ENCODE measurements around the gene GCAT.
A peak's percentile ranks its signal among the peaks of the same experiment; 100 is the strongest.

The GCAT gene

GRCh38 chr22:37811867-37812266 is 4.1 kb downstream of the GCAT start:
- peaks cover 29% of the 10 kb centered on the region for H3K27me3 Mint-ChIP-seq

GRCh38 chr22:37812869-37813678 is 5.3 kb downstream of the GCAT start:
- no peaks in the 10 kb centered on the region for H3K9me3 Mint-ChIP-seq
- DNase-seq = no peak
- H3K27ac Mint-ChIP-seq = no peak overlapping the region
- no peaks in the 10 kb centered on the region for H3K36me3 Mint-ChIP-seq
- peaks cover 20% of the 10 kb centered on the region for H3K4me1 Mint-ChIP-seq
- no peak overlapping the region for H3K4me3 Mint-ChIP-seq
- CTCF ChIA-PET = no interaction called here
- H3K27me3 Mint-ChIP-seq = peaks cover 25% of the 10 kb centered on the region

More at GRCh38 chr22:37811867-37812266, 4.1 kb downstream of the GCAT start:
- H3K36me3 Mint-ChIP-seq = no peaks in the 10 kb centered on the region
- peaks cover 22% of the 10 kb centered on the region for H3K4me1 Mint-ChIP-seq
- CTCF ChIA-PET = interaction anchor here (1.2 kb wide), 1 partner anchor 51 kb away, joined by 4 read pairs; no protein-coding TSS in a partner anchor
- no peak overlapping the region for H3K4me3 Mint-ChIP-seq
- no peaks in the 10 kb centered on the region for H3K9me3 Mint-ChIP-seq
- DNase-seq = no peak
- no peak overlapping the region for H3K27ac Mint-ChIP-seq

- Mint-ChIP-seq H3K36me3 (no peaks in the 10 kb centered on the region), H3K9me3 (no peaks in the 10 kb centered on the region), H3K4me3 (no peak overlapping the region), H3K27ac (no peak overlapping the region), H3K27me3 (peaks cover 33% of the 10 kb centered on the region), H3K4me1 (peaks cover 17% of the 10 kb centered on the region)
- CTCF ChIA-PET = interaction anchor here (1.1 to 5.2 kb wide), 6 partner anchors 7 to 172 kb away, joined by 3 to 98 read pairs (median 22); partner anchors contain the start of gene GCAT
- no peak for DNase-seq
Measured at GRCh38 chr22:37815593-37815992, 7.9 kb downstream of the GCAT start.

- Mint-ChIP-seq H3K4me3 (no peak overlapping the region), H3K4me1 (peaks cover 17% of the 10 kb centered on the region), H3K9me3 (no peaks in the 10 kb centered on the region), H3K27ac (peak overlapping the region; percentile 68), H3K36me3 (no peaks in the 10 kb centered on the region), H3K27me3 (peaks cover 44% of the 10 kb centered on the region)
- CTCF ChIA-PET = interaction anchor here (0.7 to 5.2 kb wide), 10 partner anchors 8 to 394 kb away, joined by 3 to 98 read pairs (median 10); partner anchors contain the start of gene GCAT
- no peak for DNase-seq
Measured at GRCh38 chr22:37816543-37817180, 8.9 kb downstream of the GCAT start.

GRCh38 chr22:37817705-37818408 is 10.1 kb downstream of the GCAT start:
- peak; percentile 84 for DNase-seq
- H3K9me3 Mint-ChIP-seq = no peaks in the 10 kb centered on the region
- CTCF ChIA-PET = interaction anchor here (0.7 to 5.2 kb wide), 16 partner anchors 9 to 159 kb away, joined by 3 to 98 read pairs (median 6); partner anchors contain the start of genes C22orf23, EIF3L, GCAT and POLR2F
- H3K4me1 Mint-ChIP-seq = peaks cover 18% of the 10 kb centered on the region
- no peaks in the 10 kb centered on the region for H3K36me3 Mint-ChIP-seq
- H3K4me3 Mint-ChIP-seq = peak overlapping the region; percentile 15
- peaks cover 56% of the 10 kb centered on the region for H3K27me3 Mint-ChIP-seq
- H3K27ac Mint-ChIP-seq = no peak overlapping the region

GRCh38 chr22:37818409-37819104 is 10.8 kb downstream of the GCAT start:
- CTCF ChIA-PET = interaction anchor here (0.6 to 5.2 kb wide), 15 partner anchors 9 to 313 kb away, joined by 3 to 98 read pairs (median 7); partner anchors contain the start of genes C22orf23, EIF3L, GCAT and POLR2F
- Mint-ChIP-seq H3K4me3 (peak overlapping the region; percentile 56), H3K36me3 (no peaks in the 10 kb centered on the region), H3K9me3 (no peaks in the 10 kb centered on the region), H3K27me3 (peaks cover 63% of the 10 kb centered on the region), H3K27ac (no peak overlapping the region), H3K4me1 (peaks cover 18% of the 10 kb centered on the region)
- peak; percentile 82 for DNase-seq

- H3K9me3 Mint-ChIP-seq = no peaks in the 10 kb centered on the region
- DNase-seq = no peak
- peak overlapping the region; percentile 56 for H3K4me3 Mint-ChIP-seq
- peaks cover 22% of the 10 kb centered on the region for H3K4me1 Mint-ChIP-seq
- H3K36me3 Mint-ChIP-seq = no peaks in the 10 kb centered on the region
- peak overlapping the region; percentile 68 for H3K27ac Mint-ChIP-seq
- CTCF ChIA-PET = interaction anchor here (0.6 to 5.2 kb wide), 9 partner anchors 8 to 313 kb away, joined by 3 to 98 read pairs (median 13); partner anchors contain the start of genes EIF3L and GCAT
- H3K27me3 Mint-ChIP-seq = peaks cover 67% of the 10 kb centered on the region
Measured at GRCh38 chr22:37819105-37819433, 11.3 kb downstream of the GCAT start.

GRCh38 chr22:37820350-37820749 is 12.6 kb downstream of the GCAT start:
- Mint-ChIP-seq H3K27ac (no peak overlapping the region), H3K27me3 (peaks cover 77% of the 10 kb centered on the region), H3K9me3 (no peaks in the 10 kb centered on the region), H3K4me3 (no peak overlapping the region), H3K36me3 (no peaks in the 10 kb centered on the region), H3K4me1 (peaks cover 27% of the 10 kb centered on the region)
- DNase-seq = no peak
- CTCF ChIA-PET = interaction anchor here (5.0 to 5.2 kb wide), 3 partner anchors 12 to 145 kb away, joined by 38 to 98 read pairs (median 65); partner anchors contain the start of gene GCAT

- peaks cover 82% of the 10 kb centered on the region for H3K27me3 Mint-ChIP-seq
- no peak overlapping the region for H3K4me3 Mint-ChIP-seq
- H3K27ac Mint-ChIP-seq = no peak overlapping the region
- no peak for DNase-seq
- CTCF ChIA-PET = interaction anchor here (1.1 to 3.8 kb wide), 2 partner anchors 41 to 150 kb away, joined by 3 to 16 read pairs; no protein-coding TSS in a partner anchor
- no peaks in the 10 kb centered on the region for H3K9me3 Mint-ChIP-seq
- no peaks in the 10 kb centered on the region for H3K36me3 Mint-ChIP-seq
- H3K4me1 Mint-ChIP-seq = peaks cover 31% of the 10 kb centered on the region
Measured at GRCh38 chr22:37822079-37822833, 14.5 kb downstream of the GCAT start.

GRCh38 chr22:37823134-37823985 is 15.6 kb downstream of the GCAT start, which contains the start of gene GALR3:
GALR3 (plus strand) TSS chr22:37823382; CDS start chr22:37823407, 25 bp downstream.
- H3K9me3 Mint-ChIP-seq = no peaks in the 10 kb centered on the region
- CTCF ChIA-PET = interaction anchor here (1.1 to 3.8 kb wide), 4 partner anchors 9 to 148 kb away, joined by 3 to 16 read pairs (median 4); no protein-coding TSS in a partner anchor
- no peak within 1 kb of the TSS for H3K27ac Mint-ChIP-seq
- peaks cover 21% of the 10 kb centered on the region for H3K4me1 Mint-ChIP-seq
- peaks cover 2% of the 10 kb centered on the region for H3K36me3 Mint-ChIP-seq
- DNase-seq = no peak
- H3K27me3 Mint-ChIP-seq = peaks cover 71% of the 10 kb centered on the region
- H3K4me3 Mint-ChIP-seq = peak within 1 kb of the TSS; percentile 69

- CTCF ChIA-PET = interaction anchor here (0.8 to 3.8 kb wide), 3 partner anchors 10 to 38 kb away, joined by 3 to 16 read pairs (median 4); no protein-coding TSS in a partner anchor
- Mint-ChIP-seq H3K36me3 (peaks cover 2% of the 10 kb centered on the region), H3K27ac (no peak overlapping the region), H3K4me3 (peak overlapping the region; percentile 71), H3K9me3 (no peaks in the 10 kb centered on the region), H3K4me1 (peaks cover 14% of the 10 kb centered on the region), H3K27me3 (peaks cover 55% of the 10 kb centered on the region)
- peak; percentile 56 for DNase-seq
Measured at GRCh38 chr22:37824674-37825641, 17.2 kb downstream of the GCAT start.
